NCI-H345 treated with DMSO at 0.1 percent for 48 hours (cell line): ENCODE measurements around the gene ERRFI1.
"Not testable (repeated sequence)": the region's sequence is repeated elsewhere in the genome, so short reads cannot be mapped to it uniquely, and the experiment has no call there.

Experiments
- DNase-seq: peaks from one replicate; lab custom pipeline; 2025; ENCODE audit not compliant: unreplicated experiment; lab: John Stamatoyannopoulos, UW

ERRFI1 gene

DNA sequence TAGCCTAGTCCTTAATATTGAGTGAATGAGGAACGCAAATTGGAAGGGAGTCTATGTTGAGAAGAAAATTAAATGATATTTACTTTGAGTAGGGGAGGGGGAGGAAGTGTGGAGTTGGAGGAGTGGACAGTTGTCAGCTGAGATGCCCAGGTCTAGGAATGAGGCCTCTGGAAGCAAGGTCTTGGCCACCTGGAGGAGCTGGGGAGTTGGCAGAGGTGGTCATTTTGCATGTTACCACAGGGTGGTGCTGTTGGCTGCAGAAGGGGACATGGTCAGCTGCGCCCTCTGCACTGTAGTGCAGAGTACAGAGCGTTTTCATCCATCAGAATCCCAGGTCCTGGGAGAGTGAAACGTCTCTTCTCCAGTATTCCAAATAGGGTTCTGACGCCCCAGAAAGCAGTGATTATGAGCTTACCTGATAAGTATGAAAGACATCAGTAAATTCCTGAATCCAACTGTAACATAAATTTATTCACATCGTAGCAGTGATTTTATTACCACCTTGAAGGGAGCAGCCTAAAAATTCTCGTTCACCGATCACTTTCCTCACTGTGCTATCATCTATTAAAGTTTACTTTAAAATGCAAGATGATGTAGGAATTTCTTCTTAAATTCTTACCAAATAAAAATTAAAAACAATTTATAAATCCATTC, 50.8 kb downstream of the ERRFI1 start:
- DNase-seq = peak; percentile 12

DNA sequence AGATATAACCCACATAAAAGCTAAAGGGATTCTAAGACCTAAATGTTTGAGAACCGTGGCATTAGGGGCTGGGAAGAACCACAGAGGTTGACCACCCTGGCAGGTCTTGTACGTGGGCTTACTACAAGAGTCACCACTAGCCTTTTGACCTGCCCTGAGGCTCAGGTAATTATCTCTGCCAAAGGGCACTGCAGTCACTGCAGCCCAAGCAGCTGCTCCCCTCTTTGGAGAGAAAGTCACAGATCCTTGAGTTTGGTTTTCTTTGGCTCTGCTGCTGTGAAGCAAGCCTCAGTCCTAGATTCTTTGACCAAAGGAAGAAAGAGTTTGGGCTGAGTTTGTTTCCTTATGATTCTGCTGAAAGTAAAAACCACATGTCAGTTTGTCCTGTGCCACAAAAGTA, 53.0 kb downstream of the ERRFI1 start:
- DNase-seq = no peak

DNA sequence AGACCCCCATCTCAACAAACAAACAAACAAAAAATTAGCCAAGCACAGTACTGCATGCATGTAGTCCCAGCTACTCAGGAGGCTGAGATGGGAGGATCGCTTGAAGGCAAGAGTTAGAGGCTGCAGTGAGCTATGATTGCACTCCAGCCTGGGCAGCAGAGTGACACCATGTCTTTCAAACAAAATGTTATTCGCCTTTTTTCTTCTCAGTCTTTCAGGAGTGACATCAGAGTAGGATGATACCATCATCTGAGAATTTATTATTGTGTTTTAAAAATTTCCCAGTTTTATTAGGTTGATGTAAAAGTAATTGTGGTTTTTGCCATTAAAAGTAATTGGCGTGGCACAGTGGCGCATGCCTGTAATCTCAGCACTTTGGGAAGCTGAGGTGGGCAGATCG, 53.8 kb downstream of the ERRFI1 start:
- no peak for DNase-seq

DNA sequence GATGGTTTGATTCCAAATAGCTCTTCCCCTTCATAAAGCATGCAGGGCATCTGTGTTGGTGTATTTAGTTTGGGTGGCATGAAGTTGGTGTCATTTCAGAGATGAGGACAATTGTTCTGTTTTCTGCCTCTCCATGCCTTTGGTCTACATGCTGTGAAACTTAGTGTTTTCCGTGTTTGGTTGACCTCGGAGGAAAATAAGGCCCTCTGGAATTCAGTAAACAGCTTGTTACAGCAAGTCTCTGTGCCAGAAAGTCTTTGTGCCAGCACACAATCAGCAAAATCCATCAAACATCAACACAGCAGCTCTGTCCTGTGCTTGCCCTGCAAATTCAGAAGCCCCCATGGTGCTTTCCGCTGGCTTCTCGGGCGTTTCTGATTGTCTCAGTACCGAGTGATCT, 55.1 kb downstream of the ERRFI1 start:
- no peak for DNase-seq

DNA sequence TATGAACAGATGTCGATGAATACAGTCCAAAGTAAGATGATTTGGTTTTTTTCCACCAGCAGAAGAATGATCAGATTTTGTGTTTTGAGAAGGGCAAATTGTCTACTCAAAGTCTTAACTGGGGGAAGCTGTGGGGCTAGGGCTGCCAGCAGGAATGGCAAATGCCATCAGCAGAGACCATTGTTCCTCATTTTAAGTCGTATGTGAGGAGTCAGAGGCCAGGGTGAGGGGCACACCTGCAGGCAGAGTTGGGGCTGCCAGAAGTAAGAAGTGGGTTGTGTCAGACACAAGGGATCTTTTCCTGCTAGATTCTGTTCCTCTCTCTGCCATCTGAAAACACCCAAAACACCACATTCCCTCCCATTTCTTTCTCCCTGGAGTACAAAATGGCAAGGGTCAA, 55.9 kb downstream of the ERRFI1 start:
- DNase-seq = no peak

DNA sequence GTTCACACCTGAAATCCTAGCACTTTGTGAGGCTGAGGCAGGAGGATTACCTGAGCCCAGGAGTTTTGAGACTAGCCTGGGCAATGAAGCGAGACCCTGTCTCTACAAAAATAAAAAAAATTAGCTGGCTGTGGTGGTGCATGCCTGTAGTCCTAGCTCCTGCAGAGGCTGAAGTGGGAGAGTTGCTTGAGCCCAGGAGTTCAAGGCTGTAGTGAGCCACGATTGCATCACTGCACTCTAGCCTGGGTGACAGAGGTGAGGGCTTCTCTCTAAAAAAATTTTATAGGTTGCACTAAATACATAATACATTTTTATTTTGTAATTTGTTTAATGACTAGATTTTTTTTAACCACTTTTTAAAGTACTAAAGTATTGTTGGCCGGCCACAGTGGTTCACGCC, 58.5 kb downstream of the ERRFI1 start:
- DNase-seq = no peak

DNA sequence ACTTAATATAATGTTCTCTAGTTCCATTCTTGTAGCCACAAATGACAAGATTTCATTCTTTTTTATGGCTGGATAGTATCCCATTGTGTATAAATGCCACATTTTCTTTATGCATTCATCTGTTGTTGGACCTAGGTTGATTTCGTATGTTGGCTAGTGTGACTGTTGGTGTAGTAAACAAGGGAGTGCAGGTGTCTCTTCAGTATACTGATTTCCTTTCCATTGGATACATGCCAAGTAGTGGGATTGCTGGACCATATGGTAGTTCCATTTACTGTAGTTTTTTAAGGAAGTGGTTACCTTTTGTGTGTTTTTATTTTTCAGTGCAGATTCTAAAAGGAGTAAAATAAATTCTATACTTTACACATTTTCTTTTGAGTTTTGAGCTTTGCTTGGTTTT, 58.9 kb downstream of the ERRFI1 start:
- DNase-seq = no peak

DNA sequence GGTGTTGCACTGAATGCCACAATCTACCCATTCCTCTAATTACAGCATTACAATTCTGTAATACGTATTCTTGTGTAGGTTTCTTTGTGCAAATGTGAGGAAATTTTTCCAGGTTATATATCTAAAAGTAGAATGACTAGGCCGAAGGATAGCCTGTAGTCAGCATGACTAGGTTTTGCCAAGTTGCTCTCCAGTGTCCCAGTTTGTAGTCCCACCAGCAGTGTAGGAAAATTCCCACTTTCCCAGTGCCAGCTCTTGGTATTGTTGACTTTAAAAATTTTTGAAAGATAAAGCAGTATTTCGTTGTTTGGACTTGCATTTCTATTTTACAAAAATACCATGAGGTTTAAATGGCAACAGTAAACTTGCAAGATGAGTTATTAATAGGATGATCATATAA, 61.6 kb downstream of the ERRFI1 start:
- no peak for DNase-seq

DNA sequence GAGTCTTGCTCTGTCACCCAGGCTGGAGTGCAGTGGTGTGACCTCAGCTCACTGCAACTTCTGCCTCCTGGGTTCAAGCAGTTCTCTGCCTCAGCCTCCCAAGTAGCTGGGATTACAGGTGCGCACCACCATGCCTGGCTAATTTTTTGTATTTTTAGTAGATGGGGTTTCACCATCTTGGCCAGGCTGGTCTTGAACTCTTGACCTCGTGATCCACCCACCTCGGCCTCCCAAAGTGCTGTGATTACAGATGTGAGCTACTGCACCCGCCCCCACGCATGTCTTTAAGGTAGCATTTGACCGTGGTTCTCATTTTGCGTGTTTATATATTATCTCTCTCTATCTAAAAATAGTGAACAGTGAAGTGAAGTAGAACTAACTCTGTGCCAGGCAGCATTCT, 62.3 kb downstream of the ERRFI1 start:
- DNase-seq = not testable (repeated sequence)

DNA sequence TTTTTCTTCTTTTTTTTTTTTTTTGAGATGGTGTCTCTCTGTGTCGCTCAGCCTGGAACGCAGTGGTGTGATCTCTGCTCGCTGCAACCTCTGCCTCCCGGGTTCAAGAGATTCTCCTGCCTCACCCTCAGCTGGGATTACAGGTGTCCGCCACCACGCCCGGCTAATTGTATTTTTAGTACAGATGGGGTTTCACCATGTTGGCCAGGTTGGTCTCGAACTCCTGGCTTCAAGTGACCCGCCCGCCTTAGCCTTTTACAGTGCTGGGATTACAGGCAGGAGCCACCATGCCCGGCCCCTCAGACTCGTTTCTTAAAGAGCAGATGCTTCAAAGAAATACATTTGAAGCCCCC, 62.8 kb downstream of the ERRFI1 start:
- not testable (repeated sequence) for DNase-seq

DNA sequence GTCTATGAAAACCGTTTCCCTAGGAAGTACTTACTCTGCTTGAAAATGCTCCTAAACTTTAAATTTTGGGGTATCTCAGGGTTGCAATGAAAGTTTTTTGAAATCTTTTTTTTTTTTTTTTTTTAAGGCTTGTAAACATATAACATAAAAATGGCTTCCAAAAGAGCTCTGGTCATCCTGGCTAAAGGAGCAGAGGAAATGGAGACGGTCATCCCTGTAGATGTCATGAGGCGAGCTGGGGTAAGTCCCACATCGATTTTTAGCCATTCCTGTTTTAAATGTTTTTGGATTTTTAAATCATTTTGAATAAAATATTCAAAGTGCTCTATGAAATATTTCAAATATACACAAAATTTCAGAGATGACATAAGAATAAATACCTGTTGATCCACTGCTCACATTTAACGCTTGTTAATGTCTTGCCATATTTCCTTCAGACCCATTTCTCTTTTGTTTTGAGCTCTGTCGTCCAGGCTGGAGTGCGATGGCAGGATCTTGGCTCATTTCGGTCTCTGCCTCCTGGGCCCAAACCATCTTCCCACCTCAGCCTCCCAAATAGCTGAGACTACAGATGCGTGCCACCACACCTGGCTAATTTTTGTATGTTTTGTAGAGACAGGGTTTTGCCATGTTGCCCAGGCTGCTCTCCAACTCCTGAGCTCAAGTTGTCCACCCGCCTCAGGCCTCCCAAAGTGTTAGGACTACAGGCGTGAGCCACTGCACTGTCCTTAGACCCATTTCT, 63.3 kb downstream of the ERRFI1 start:
- DNase-seq = no peak

DNA sequence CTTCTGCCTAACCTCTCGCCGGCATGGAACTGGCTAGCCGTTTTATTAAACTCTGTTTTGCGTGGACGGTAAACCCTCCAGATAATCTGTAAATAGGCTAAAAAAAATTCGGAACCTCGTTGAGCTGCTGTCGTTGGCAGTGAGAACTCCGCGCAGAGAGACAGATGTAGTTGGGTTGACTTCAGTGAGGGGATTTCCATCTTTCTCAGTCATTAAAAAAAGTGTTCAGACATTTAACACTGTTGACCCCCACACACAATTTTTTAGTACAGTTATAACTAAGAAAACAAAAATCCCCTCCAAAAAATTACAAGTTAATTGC, 64.1 kb downstream of the ERRFI1 start:
- no peak for DNase-seq
